Measurements from ENCODE around the gene NANOS3.
A peak's percentile ranks its signal among the peaks of the same experiment; 100 is the strongest.

Gene NANOS3

DNA sequence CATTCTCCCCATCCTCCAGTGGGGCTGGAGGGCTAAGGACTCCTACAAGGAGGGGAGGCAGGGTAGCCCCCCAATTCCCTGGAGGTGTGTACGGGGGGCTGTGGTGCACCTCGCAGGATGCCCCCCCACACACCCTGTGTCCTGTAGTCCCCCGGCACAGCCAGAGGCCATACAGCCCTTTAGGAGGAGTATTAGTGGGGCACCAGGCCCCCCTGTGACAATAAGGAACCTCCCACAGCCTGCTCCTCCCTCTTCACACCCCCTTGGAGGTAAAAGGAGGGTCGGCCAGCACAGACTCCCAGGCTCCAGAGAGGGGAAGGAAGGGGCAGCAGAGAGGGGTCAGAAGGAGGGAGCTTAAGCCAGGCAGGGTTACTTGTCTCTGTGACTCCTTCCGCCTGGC, at the start of gene NANOS3:
Gene NANOS3 (plus strand): TSS at position 301 of the 400 bp plus-strand sequence. CDS start 115 bp downstream, outside the sequence.
- no peak for DNase-seq

DNA sequence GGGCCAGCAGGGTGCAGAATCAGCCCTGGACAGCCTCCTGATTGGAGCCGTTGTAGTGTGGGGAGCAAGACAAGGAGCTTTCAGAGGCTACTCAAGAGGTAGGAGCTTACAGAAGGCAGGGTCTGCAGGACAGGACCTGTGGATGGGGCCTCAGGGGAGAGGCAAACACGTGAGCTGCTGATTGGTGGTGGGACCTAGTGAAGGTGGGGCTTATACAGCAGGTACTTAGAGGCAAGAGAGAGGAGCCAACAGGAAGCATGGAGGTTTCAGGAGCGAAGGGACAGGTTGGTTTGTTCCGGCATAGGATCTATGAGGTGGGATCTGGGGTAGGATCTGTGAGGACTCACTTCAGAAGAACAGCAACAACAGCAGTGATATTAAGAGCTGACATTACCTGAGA, 49.3 kb upstream of the NANOS3 start:
- no peak for DNase-seq

DNA sequence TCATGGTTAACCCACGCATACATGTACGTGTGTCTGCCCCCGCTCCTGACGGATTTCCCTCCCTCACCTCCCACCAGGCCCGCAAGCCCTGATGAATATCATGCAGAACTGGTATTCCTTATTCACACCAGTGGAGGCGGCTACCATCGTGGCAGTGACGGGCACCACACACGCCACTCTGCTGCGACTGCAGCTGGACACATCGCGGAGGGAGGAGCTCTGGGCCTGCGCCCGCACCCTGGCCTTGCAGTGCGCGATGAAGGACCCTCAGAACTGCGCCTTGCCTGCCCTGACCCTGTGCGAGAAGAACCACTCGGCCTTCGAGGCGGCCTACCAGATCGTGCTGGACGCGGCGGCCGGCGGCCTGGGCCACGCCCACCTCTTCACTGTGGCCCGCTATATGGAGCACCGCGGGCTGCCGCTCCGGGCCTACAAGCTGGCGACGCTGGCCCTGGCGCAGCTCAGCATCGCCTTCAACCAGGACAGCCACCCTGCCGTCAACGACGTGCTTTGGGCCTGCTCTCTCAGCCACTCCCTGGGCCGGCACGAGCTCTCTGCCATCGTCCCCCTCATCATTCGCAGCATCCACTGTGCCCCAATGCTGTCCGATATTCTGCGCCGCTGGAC, 46.7 kb upstream of the NANOS3 start:
- DNase-seq, result no peak

DNA sequence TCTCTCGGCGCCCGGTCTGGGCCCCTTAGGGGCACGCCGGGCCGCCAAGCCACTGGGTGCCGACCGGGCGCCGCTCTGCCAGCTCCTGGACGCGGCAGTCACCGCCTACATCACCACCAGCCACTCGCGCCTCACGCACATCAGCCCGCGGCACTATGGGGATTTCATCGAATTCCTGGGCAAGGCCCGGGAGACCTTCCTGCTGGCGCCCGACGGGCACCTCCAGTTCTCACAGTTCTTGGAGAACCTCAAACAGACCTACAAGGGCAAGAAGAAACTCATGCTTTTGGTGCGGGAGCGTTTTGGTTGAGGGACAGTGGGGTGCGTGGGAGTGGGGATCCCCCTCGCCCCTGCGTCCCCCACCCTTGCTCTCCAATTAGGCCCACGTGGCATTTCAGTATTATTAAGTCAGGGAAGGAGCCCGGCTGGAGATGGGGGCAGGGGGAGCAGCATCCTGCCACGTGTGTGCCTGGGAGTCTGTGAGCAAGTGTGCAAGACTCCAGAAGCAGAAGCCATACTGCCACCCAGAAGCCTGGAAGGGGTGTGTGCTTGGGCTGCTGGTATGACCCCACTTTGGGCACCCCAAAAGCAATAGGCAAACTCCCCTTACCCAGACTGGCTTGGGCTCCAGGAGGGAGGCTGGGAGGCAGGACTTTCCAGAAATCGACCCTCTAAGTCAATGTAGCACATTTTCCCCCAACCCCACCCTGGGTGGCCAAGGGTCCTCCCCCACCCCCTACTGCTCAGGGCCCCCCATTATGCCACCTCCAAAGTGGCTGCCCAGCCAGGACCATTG, 46.0 kb upstream of the NANOS3 start:
- no peak for DNase-seq

GRCh38 chr19:13831537-13832467, 45.1 kb upstream of the NANOS3 start:
- DNase-seq, result no peak

- DNase-seq, result peak; percentile 93
Measured at GRCh38 chr19:13833330-13834243, 43.3 kb upstream of the NANOS3 start.

GRCh38 chr19:13834244-13835069, 42.5 kb upstream of the NANOS3 start:
- no peak for DNase-seq

DNA sequence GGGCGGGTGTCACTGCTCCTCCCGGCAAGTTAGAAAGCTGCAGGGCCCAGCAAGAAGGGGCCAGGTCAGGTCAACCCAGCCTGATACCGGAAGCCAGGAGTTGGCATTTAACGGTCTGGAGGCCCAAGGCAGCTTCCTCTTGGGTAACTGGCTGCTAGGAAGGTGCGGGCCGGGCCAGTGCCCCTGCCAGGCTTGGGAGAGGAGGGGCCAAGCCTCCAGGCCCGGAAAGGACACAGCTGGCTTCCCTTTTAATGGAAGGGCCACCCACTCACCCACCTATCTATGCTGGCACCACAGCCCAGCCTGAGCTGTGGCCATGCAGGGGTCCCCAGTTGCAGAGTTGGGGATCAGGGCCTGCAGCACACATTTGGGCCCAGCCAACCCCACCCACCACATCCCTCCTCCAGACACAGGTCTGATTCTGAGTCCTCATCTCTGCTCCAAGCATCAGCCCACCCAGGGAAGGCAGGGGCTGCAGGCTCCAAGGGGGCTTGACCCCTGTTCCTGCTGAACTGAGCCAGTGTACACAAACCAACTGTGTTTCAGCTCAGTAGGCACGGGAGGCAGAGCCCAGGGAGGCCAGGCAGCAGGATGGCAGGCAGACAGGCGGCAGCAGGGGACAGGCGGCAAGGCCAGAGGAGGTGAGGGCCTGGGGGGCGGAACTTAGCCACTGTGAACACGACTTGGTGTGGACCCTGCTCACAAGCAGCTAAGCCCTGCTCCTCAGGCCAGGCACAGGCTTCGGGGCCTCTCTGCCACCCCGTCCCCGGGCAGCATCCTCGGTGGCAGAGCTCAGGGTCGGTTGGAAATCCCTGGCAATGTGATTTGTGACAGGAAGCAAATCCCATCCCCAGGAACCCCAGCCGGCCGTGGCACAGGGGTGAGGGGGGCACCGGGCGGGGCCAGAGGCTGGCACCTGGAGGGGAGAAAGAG, 40.9 kb upstream of the NANOS3 start:
- DNase-seq, result no peak

- no peak for DNase-seq
Measured at GRCh38 chr19:13838435-13839129, 38.4 kb upstream of the NANOS3 start.

DNA sequence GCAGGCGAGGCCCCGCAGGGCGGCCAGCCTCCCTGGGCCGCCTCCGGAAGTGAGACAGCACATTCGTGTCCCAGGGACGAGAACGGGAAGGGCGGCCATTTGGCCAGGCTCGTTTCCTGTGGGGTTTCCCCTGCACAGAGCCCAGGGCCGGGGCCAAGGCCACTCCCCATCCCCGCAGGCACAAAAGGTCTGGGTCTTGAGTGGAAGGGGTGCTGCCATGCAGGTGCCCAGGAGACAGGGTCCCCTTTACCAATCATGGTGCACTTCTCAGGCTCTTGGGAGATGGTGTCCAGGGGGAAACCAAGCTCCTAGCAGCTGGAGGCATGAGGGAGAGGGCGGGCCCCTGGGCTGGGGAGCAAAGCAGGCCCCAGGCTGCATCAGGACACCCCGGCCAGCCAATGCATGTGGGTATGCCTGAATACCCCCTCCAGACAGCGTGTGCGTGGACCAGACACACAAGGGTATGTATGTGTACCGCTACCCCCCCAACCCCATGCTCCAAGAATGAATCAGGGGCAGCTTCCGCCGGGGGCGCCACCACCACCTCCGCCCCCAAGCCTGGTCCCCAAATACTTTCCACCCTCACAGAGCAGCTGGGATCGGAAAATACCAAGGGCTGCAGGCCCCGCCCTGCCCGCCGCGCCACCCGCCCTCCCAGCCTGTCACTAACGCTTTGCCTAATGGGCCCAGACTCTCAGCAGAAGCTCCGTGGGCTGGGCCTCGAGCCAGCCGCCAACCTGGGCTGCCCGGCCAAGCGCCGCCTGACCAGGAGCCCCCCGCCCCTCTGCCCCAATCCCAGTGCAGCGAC, 37.6 kb upstream of the NANOS3 start:
- DNase-seq, result peak; percentile 86

- no peak for DNase-seq
Measured at GRCh38 chr19:13839938-13840304, 37.0 kb upstream of the NANOS3 start.

GRCh38 chr19:13840305-13841085, 36.4 kb upstream of the NANOS3 start:
- no peak for DNase-seq

GRCh38 chr19:13841086-13841961, 35.6 kb upstream of the NANOS3 start:
- DNase-seq, result no peak

GRCh38 chr19:13841962-13842290, 35.0 kb upstream of the NANOS3 start:
- DNase-seq, result no peak

- DNase-seq, result peak; percentile 69
Measured at GRCh38 chr19:13842291-13843103, 34.4 kb upstream of the NANOS3 start.

All from stimulated activated CD4-positive, alpha-beta T cell treated with anti-CD3 and anti-CD28 coated beads, Interleukin-12 subunit alpha, Interleukin-12 subunit beta, amount 100 ng/mL, for 4 hours (primary cell).